Caki2 (cell line): ENCODE data around the gene PCDHGA3. TPM values are rescaled to one million over a fixed set of nuclear protein-coding genes. Genes with fewer than 3 reads are reported as not detected.
A peak's percentile ranks its signal among the peaks of the same experiment; 100 is the strongest.
"Not testable (repeated sequence)": the region's sequence is repeated elsewhere in the genome, so short reads cannot be mapped to it uniquely, and the experiment has no call there.

Experiments used
- DNase-seq: peaks from one replicate; pipeline ENCODE4 v3.0.0-alpha.2; 2015; ENCODE audit warnings: low read depth
- in situ Hi-C: cut with HindIII; loops from 2 replicates; pipeline ENCODE4 v1.10.0; 2016; ENCODE audit warnings: low sequenced_read_pairs, low pct_unique_long_range_greater_than_20kb, mixed read lengths
- total RNA-seq: library from RNA; depleted of rRNA; stranded (reverse); fragments of >200 nt; shearing (Covaris generic); gene quantifications from 2 replicates; pipeline ENCODE4 v1.2.3, GENCODE V29; 2014; ENCODE audit warnings: low replicate concordance; rRNA removed

The PCDHGA3 gene
- total RNA-seq, result not detected in 2 replicates

DNA sequence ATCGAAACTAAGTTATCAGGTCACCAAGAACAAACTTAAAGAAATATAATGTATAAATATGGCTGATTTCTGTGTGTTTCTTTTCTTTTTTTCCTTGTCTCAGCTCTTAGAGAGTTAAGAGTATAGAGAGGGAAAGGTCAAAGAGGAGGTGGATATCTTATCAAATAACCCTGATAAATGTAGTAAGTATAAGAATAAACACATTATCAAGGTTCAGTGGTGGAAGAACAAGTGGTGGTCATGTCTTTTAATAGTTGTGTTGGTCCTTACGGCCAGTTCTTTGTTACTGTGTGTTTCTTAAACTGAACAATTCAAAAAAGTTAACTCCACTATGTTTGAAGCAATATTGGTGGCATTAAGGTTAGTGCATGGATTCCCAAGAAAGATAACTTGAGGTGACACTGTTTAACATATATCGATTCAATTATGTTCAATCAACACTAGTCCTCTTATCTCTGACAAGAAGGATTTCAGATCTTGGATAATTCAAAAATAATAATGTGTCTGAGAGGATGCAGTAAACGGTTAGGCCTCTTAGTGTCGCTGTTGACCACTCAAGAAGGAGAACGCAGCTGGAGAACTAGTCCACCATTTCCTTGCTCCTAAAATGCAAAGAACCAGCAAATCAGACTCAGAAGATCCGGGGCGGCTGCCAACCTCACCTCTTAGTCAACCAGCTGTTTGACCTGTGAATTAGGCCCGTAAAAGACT lies at the start of gene PCDHGA3:
Gene PCDHGA3, plus strand, starts transcription at position 588 of the 711 bp plus-strand sequence. CDS start 205 bp downstream, outside the sequence.
- DNase-seq, result no peak
- in situ Hi-C loops, result no loop called here

DNA sequence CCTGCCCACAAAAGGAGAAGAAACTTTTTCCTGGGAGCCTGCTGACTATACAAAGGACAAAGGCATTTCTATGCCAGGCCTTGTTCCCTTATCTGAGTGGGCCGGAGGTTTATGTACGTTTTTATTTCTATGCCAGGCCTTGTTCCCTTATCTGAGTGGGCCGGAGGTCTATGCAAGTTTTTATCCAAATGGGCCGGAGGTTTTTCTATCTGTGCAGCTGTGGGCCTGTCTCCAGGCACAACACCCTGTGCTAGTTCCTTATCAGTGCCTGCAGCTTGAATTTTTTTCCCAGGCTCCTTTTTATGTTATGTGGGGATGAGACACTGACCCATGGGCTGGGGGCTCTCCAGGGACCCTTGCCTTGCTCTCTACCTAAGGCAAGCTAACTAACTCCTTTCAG lies 45.3 kb upstream of the PCDHGA3 start:
- in situ Hi-C loops, result no loop called here

DNA sequence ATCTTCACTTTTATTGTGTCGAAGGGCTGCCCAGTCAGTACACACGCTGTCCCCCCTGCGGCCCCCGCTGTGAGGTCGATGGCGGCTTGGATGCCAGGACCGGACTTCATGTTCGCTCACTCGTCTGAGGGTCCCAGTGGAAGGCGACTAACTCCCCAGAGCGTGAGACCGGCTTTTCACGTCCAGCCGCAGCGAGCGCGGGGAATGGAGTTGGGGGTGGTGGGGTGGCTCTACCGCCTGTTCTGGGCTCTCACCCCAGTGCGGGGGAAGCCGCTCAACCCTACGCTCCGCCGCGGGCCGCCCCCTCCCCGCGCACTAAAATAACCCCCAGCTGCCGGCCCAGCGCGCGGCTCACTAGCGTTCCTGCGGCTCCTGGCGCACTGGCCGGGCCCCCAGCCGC lies 39.9 kb upstream of the PCDHGA3 start, which contains the start of gene SLC25A2:
Gene SLC25A2, minus strand, starts transcription at position 294 of the 400 bp plus-strand sequence. Its CDS starts 184 bp downstream, at position 110.
- in situ Hi-C loops, result no loop called here

More for the DNA sequence above, 45.3 kb upstream of the PCDHGA3 start:
- DNase-seq, result no peak

DNA sequence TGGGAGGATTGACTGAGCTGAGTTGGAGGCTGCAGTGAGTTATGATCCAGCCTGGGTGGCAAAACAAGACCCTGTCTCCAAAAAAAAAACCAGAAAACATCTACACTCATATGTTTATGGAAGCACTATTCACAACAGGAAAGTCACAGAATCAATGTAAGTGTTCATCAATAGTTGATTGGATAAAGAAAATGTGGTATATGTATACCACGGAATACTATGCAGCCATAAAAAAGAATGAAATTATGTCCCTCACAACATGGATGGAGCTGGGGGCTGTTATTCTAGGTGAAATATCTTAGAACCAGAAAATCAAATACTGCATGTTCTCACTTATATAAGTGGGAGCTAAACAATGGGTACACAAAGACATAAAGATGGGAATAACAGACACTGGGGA lies 37.0 kb upstream of the PCDHGA3 start:
- DNase-seq, result no peak
- in situ Hi-C loops, result no loop called here

More for the DNA sequence above, 39.9 kb upstream of the PCDHGA3 start, which contains the start of gene SLC25A2:
- DNase-seq, result no peak

DNA sequence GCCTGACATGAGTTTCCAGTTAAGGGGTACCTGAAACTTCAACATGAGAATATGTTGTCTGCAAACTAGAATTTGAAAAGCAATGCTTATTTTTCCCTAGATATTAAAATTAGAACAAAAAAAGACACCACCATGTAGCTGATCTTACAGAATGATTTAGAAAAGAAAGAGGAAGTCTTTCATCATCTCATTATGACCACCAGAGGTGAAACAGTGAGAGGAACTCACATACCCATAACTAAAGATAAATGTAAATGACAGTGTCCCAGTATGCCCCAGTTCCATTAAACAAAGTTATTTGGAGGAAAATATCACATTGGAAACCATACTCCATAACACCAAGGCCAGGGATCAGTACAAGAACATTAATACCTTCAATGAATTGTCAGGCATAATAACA lies 29.9 kb upstream of the PCDHGA3 start:
- no peak for DNase-seq
- in situ Hi-C loops, result no loop called here

DNA sequence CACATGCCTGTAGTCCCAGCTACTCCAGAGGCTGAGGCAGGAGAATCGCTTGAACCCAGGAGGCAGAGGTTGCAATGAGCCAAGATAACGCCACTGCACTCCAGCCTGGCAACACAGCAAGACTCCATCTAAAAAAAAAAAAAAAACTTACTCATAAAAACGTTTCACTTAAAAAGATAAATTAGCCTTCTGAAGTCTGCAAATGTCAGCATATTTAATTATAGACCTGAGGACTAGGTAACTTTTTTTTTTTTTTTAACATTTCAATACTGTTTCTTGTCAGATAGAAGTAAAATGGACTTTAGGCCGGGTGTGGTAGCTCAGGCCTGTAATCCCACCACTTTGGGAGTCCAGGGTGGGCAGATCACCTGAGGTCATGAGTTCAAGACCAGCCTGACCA lies 26.7 kb upstream of the PCDHGA3 start:
- DNase-seq, in situ Hi-C loops: not testable (repeated sequence)

DNA sequence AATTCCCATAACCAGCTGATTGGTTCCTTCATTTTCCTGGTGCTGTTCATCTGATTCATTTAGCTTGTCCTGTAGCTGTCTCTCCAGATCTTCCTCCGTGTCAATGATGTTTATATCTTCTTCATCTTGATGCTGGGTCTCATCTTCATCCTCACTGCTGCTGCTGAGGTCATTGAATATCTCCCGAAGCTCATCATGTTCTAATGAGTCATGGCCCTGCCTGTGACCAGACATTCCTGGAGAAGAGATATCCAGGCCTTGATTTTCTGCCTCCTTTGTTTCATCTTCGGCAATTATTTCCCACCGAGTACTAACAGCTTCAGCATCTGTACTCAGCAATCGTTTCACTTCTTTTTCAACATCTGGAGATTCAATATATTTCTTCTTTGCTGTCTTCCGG lies 24.4 kb upstream of the PCDHGA3 start:
- DNase-seq, result no peak
- in situ Hi-C loops, result no loop called here

DNA sequence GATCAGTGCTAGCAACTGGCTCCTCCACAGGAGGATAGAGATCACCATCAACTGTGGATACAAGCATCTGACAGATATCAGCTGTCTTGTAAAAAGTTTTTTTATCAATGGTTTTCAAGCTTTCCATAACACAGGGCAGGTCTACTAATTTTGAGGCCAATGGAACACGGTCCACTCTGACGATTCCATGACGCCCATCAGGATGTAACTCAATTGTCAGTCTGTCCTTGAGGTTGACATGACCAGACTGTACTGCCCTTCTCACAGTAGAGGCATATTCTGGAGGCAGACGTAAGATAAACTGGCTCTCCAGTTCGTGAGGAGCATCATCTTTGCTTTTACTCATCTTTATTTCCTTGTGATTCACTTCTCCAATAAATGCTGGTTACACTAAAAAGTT lies 23.9 kb upstream of the PCDHGA3 start:
- in situ Hi-C loops, result no loop called here
- no peak for DNase-seq

DNA sequence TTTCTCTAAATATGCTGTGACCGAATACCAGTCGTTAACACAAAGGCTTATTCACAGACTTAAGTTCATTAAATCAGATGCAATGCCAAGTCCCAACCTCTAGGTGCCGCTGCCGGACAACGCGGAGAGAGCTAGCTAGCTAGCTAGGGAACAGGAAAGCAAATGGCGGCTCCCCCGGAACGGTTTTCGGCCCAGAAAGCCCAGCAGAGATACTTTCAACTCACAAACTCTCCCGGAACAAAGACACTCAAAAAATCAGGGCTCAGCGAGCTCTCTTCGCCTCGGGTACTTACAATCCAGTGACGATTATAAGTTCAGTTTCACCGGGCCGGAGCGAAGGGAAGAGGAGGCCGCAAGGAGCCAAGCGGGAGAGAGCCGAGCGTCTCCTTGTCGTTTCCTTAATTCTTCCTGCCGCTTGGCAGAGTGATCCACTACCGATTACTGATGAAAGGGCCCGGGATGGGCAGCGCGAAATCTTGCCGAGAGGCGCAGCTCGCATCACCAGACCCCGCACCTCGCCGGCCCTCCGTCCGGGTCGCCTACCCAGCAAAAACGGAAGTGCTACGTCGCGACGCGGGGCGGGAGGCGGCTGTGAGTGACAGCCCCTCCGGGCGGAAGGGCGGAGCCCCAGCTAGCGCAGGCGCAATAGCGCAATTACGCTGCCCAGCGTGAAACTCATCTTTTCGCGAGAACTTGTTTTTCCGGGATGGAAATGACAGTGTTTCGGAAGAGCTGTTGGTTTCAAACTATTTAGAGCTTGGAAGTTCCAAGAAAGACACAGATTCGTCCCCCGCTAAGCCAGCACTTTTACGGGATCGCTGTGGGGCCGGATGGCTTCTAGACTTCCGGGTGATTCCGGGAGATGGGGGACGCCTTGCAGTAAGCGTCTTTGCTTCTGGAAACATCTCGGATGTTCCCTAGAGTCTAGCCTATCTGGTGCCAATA lies 23.1 kb upstream of the PCDHGA3 start, which contains the start of gene TAF7:
Gene TAF7, minus strand, starts transcription at position 560 of the 945 bp plus-strand sequence. CDS start 740 bp downstream, outside the sequence.
- peak; percentile 90 for DNase-seq
- in situ Hi-C loops, result no loop called here

DNA sequence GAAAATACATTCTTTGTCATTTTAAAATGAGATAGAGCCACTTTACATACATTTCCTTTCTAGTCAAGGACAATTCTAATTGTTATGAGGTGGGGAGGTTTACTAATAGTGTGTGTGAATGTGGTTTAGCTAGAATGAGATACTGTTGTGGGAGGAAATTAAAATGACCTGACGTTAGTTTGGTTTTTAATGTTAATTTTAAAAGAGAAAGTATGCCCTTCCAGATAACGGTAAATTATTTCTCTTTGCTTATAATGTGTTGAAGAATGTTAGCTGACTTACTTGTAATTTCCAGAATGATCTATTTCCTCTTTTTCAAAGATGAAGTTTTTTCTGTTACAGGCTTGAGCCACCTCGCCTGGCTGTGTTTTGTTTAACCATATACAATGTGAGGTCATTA lies 21.4 kb upstream of the PCDHGA3 start:
- in situ Hi-C loops, result no loop called here
- DNase-seq, result no peak

DNA sequence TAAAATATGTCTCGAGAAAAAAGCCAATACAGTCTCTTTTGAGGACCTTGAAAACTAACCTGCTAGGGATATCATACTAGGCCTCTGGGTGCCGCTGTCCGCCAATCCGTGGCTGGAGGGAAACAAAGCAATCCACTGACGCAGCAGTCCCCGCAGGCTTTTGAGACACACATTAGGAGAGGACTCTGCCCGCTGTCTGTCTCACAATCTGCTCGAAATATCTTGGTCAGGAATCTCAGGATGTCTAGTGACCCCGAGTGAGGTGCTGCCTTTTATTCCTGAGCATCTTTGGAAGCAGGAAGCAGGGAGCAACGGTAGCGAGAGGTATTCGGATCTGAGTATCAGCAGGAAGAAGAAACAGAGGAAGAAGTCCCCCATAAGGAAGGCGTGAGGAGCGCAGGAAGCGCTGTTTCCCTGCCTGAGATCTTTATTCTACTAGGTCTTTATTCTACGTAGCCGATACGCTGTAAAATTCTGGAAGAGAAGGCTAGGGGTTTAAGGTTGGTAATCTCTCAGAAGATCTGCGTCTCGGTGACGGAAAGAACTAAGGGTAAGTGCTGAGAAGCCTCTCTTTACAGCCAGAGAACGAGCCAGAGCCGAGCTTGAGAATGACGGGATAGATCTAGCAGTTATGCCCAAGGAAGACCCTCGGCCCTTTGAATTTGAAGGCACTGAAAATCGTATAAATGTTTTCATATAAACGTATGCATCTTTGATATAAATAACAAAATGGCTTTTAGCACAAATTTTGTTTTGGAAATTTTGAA lies 17.4 kb upstream of the PCDHGA3 start:
- in situ Hi-C loops, result no loop called here
- DNase-seq, result no peak

DNA sequence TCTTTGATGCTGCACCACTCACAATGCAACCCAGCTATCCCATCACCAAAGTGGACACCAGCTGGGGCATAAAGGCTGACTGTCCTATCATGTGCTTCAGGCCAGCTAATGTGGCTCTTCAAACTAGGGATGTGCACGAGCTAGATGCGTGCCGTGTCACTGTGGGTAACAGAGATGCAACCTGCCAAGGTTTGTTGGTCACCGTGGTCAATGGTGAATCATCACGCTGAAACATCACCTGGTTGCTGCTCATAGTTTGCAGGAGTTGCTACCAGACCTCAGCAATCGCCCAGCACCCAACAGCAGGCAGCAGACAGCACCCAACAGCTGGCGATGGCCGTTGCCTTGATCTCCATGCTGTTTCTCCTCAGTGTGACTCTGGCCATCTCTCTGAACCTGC lies 15.4 kb upstream of the PCDHGA3 start:
- in situ Hi-C loops, result no loop called here

DNA sequence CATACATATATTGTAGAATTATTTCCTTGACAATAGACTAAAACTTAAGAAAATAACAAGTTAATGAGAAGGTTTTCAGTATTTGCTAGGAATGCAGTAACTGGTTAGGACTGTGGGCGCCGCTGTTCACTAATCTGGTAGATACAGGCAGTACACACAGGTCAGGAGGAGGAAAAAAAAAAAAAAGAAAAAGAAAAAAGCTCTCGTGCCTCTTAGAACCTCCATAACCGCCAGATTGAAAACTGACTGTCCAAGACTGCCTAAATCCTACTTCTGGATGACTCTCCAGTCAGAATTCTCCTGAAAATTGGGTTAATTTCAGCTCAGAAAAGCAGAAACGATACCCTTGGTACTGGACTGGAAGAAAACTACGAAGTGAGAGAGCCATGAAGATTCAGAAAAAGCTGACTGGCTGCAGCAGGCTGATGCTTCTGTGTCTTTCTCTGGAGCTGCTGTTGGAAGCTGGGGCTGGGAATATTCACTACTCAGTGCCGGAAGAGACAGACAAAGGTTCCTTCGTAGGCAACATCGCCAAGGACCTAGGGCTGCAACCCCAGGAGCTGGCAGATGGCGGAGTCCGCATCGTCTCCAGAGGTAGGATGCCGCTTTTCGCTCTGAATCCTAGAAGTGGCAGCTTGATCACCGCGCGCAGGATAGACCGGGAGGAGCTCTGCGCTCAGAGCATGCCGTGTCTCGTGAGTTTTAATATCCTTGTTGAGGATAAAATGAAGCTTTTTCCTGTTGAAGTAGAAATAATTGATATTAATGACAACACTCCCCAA lies 13.1 kb upstream of the PCDHGA3 start, which contains the start of gene PCDHGA1:
Gene PCDHGA1, plus strand, starts transcription at position 216 of the 782 bp plus-strand sequence.
- in situ Hi-C loops, result no loop called here
- DNase-seq, result no peak

More for the DNA sequence above, 15.4 kb upstream of the PCDHGA3 start:
- DNase-seq, result no peak

DNA sequence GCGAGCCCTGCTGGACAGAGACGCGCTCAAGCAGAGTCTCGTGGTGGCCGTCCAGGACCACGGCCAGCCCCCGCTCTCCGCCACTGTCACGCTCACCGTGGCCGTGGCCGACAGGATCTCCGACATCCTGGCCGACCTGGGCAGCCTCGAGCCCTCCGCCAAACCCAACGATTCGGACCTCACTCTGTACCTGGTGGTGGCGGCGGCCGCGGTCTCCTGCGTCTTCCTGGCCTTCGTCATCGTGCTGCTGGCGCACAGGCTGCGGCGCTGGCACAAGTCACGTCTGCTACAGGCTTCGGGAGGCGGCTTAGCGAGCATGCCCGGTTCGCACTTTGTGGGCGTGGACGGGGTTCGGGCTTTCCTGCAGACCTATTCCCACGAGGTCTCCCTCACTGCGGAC lies 11.1 kb upstream of the PCDHGA3 start:
- in situ Hi-C loops, DNase-seq: not testable (repeated sequence)

DNA sequence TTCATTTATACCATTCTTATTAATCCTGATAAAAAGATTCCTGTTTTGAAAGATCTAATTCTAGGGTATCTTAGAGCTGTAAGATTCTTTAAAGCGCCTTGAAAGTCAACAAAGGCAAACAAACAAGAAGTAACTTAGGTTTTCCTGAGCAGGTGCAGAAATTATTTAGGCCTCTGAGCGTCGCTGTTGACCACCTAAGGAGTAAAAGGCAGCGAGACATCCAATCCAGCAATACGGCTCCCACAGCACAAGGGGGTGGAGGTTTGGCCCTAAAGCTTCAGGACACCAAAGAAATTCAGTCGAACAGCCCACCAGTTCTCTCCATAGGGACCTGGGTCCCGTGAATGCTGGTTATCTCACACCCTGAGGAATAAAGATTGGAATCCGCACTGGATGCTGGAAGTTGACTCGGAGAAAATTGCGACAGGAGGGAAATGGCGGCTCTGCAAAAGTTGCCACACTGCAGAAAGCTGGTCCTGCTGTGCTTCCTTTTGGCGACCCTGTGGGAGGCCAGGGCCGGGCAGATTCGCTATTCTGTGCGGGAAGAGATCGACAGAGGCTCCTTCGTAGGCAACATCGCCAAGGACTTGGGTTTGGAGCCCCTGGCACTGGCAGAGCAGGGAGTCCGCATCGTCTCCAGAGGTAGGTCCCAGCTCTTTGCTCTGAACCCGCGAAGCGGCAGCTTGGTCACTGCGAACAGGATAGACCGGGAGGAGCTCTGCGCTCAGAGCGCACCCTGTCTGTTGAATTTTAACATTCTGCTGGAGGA lies 4.9 kb upstream of the PCDHGA3 start, which contains the start of gene PCDHGA2:
Gene PCDHGA2, plus strand, starts transcription at position 223 of the 769 bp plus-strand sequence.
- in situ Hi-C loops, result no loop called here
- no peak for DNase-seq

DNA sequence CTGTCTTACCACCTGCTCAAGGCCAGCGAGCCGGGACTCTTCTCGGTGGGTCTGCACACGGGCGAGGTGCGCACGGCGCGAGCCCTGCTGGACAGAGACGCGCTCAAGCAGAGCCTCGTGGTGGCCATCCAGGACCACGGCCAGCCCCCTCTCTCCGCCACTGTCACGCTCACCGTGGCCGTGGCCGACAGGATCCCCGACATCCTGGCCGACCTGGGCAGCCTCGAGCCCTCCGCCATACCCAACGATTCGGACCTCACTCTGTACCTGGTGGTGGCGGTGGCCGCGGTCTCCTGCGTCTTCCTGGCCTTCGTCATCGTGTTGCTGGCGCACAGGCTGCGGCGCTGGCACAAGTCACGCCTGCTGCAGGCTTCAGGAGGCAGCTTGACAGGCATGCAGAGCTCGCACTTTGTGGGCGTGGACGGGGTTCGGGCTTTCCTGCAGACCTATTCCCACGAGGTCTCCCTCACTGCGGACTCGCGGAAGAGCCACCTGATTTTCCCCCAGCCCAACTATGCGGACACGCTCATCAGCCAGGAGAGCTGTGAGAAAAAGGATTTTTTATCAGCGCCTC lies 2.8 kb upstream of the PCDHGA3 start:
- DNase-seq, in situ Hi-C loops: not testable (repeated sequence)
